Tibial artery (tissue), 4 donors: ENCODE data around the gene ACTN1.

Experiments
- DNase-seq, 2 donors: peaks; one replicate each; pipeline ENCODE4 v3.0.0-alpha.2; 2019
- H3K27ac ChIP-seq, 2 donors: fragments of 200-600 bp; sonication (generic) in 1 of 2; 1 replicate in 1 of 2; 2 replicates in 1 of 2; pipeline ENCODE4 v1.5.1; 2018 to 2019; ENCODE audit warnings: mild to moderate bottlenecking in 1 of 2
- H3K27me3 ChIP-seq, 2 donors: fragments of 200-600 bp; sonication (generic) in 1 of 2; one replicate each; pipeline versions ENCODE4 v1.5.1 to v1.6.0; 2016 to 2019
- H3K36me3 ChIP-seq, 3 donors: fragments of 200-600 bp; sonication (generic) in 2 of 3; one replicate each; pipeline ENCODE4 v1.5.1; 2016 to 2019; ENCODE audit warnings: mild to moderate bottlenecking in 2 of 3
- H3K4me1 ChIP-seq, 4 donors: fragments of 200-600 bp; sonication (generic) in 2 of 4; 1 replicate in 3 of 4; 2 replicates in 1 of 4; pipeline ENCODE4 v1.5.1; 2016 to 2019
- H3K4me3 ChIP-seq, 2 donors: fragments of 200-600 bp; sonication (generic) in 1 of 2; 1 replicate in 1 of 2; 2 replicates in 1 of 2; pipeline ENCODE4 v1.5.1; 2018 to 2019; ENCODE audit warnings: mild to moderate bottlenecking in 2 of 2
- H3K9me3 ChIP-seq, 3 donors: fragments of 200-600 bp; sonication (generic) in 1 of 3; one replicate each; pipeline ENCODE4 v1.5.1; 2016 to 2019
- intact Hi-C: fragments of 100-400 bp; cut with DNase I; formaldehyde crosslinking; loops from one replicate; pipeline ENCODE4 v1.15.0; 2023; ENCODE audit warnings: low total_unique reads
- TF ChIP-seq, protein P1 (sequence below), 2 experiments: fragments of 200-600 bp in 1 of 2; fragments of 450-650 bp in 1 of 2; IDR thresholded peaks; one replicate each; pipeline ENCODE4 v1.5.1; 2017 to 2019; ENCODE audit warnings: antibody characterized with exemption in 2 of 2, mild to moderate bottlenecking in 1 of 2, moderate library complexity in 1 of 2

ACTN1 gene

DNA sequence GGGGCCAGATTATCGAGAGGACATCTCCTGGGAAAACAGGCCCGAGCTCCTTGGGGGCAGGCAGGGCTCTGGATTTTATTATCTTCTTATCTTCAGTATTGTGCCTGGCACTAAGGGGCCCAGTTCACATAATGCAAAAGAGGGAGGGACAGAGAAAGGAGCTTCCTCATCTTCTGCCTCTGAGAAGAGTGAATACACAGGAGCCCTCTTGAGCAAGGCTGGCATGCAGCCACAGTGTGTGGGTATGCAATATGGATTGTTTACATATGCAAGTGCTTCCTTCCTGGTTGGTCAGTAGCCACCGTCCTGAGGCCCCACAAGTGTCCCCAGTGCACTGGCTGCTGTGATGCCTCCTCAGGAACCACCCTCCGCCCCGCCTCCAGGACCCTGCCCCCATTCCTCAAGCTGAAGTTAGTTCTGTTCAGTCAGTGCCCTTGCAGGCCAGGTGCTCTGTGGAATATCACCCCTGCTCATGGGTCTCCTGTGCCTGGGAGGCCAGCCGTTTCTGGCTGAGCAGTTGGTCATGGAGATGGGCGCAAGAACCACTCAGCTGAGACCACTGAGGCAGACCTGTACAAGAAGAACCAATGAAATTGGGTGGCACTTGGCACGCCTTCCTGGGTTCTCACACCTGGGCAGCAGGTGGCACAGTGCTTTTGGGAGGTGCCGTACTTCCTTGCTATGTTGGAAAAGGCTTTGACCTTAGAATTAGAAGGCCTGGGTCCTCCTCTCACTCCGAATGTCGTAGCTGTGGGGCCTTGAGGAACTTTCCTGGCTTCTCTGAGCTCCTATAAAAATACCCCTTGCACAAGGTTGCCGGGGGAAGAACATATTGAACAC, 35.1 kb upstream of the ACTN1 start:
- Histone ChIP-seq H3K4me1 (no peaks in the 10 kb centered on the region), H3K4me3 (no peak overlapping the region), H3K27ac (no peak overlapping the region), H3K27me3 (no peaks in the 10 kb centered on the region), H3K36me3 (no peaks in the 10 kb centered on the region), H3K9me3 (no peaks in the 10 kb centered on the region)
- TF ChIP-seq, protein P1, sequence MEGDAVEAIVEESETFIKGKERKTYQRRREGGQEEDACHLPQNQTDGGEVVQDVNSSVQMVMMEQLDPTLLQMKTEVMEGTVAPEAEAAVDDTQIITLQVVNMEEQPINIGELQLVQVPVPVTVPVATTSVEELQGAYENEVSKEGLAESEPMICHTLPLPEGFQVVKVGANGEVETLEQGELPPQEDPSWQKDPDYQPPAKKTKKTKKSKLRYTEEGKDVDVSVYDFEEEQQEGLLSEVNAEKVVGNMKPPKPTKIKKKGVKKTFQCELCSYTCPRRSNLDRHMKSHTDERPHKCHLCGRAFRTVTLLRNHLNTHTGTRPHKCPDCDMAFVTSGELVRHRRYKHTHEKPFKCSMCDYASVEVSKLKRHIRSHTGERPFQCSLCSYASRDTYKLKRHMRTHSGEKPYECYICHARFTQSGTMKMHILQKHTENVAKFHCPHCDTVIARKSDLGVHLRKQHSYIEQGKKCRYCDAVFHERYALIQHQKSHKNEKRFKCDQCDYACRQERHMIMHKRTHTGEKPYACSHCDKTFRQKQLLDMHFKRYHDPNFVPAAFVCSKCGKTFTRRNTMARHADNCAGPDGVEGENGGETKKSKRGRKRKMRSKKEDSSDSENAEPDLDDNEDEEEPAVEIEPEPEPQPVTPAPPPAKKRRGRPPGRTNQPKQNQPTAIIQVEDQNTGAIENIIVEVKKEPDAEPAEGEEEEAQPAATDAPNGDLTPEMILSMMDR (IDR thresholded peaks at IDR 0.05), result no peak
- intact Hi-C loops, result loop anchor here (10.0 kb wide), 1 partner anchor 1169 kb away; no protein-coding TSS in a partner anchor
- peak in 1 of 2 donors; percentile 44 for DNase-seq

DNA sequence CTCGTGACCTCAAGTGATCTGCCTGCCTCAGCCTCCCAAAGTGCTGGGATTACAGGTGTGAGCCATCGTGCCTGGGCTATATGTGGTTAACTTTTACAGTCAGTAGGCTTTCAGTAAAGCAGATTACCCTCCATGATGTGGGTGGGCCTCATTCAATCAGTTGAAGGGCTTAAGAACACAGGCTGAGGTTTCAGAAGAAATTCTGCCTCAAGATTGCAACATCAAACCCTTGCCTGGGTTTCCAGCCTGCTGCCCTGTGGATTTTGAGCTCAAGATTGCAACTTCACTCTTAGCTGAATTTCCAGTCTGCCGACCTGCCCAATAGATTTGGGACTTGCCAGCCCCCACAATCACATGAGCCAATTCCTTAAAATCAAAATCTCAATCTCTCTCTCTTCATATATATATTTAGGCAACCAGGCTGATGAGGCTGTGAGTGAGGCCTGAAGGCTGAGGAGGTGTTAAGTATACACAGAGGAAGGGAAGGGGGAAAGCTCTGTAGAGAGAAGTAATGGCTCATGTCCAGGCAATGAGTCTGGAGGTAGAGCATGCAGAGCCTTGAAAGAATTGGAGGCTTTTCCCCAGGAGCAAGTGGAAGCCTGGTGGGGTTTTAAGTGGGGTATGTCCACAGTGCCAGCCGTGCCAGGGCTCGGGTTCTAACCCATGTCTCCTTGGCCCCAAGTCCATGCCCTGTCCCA, 33.3 kb upstream of the ACTN1 start:
- no peak for DNase-seq
- Histone ChIP-seq H3K36me3 (no peaks in the 10 kb centered on the region), H3K27ac (no peak overlapping the region), H3K4me1 (peaks cover 0 to 14% (median 7%) of the 10 kb centered on the region in 4 donors), H3K4me3 (no peak overlapping the region), H3K9me3 (no peaks in the 10 kb centered on the region), H3K27me3 (no peaks in the 10 kb centered on the region)
- intact Hi-C loops, result loop anchor here (10.0 kb wide), 1 partner anchor 1168 kb away; no protein-coding TSS in a partner anchor
- TF ChIP-seq, protein P1 (IDR thresholded peaks at IDR 0.05), result no peak

DNA sequence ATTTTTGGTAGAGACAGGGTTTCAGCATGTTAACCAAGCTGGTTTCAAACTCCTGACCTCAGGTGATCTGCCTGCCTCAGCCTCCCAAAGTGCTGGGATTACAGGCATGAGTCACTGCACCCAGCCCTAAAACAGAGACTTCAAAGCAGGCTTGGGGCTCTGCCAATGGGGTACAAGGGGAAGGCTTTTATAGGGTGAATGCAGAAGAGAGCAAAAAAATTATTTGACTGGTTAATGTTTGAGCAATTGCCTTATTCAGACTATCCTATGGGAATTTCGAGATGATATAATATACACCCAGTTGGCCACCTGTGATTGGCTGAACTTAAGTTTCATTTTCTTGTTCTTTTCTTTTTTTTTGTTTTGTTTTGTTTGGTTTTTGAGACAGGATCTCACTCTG, 31.5 kb upstream of the ACTN1 start:
- Histone ChIP-seq H3K4me3 (no peak overlapping the region), H3K27me3 (no peaks in the 10 kb centered on the region), H3K27ac (no peak overlapping the region), H3K4me1 (peaks cover 0 to 23% (median 10%) of the 10 kb centered on the region in 4 donors), H3K9me3 (no peaks in the 10 kb centered on the region), H3K36me3 (no peaks in the 10 kb centered on the region)
- intact Hi-C loops, result loop anchor here (10.0 kb wide), 1 partner anchor 1166 kb away; no protein-coding TSS in a partner anchor
- no peak for DNase-seq
- TF ChIP-seq, protein P1 (IDR thresholded peaks at IDR 0.05), result no peak

DNA sequence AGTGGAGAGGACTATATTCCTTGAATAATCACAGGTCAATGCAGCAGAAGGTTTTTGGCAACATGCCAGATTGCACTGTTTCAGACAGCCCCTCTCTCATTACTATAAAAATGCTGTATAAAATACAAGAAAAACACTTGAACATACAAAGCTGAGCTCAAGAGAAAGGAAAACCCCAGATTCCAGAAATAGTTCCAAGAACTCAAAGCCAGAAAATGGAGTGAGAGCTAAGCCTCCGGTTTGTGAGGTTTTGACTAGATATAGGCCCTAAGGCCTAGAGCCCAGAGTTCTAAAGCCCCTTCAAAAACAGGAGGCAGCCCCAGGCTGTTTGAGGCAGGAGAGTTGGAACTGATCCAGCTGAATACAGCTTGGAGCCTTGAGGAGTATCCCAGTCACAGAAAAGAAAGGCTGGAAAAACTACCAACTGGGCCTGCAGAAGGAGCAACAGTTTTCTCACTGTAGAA, 29.4 kb upstream of the ACTN1 start:
- intact Hi-C loops, result no loop called here
- peak overlapping the region; percentile 64 to 72 for H3K27ac ChIP-seq
- TF ChIP-seq, protein P1 (IDR thresholded peaks at IDR 0.05), result no peak

DNA sequence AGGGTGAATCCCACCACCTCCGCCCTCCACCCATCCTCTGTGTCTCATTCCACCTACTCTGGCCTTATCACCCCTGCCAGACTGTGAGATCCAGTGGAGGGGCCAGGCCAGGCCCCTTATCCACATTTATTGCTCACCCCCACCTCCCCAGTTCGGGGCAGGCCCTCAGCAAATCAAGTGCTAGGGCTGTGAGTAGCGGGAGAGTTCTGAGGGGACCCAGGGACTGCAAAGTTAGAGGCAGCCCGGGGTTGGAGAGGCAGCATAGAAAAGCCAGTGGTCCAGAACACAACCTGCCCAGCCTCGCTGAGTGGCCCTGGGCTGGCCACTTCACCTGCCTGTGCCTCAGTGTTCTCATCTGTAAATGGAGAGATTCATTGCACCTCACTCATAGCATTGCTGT, 27.2 kb upstream of the ACTN1 start:
- Histone ChIP-seq H3K9me3 (no peaks in the 10 kb centered on the region), H3K27me3 (no peaks in the 10 kb centered on the region), H3K27ac (peak overlapping the region; percentile 64 to 72), H3K36me3 (no peaks in the 10 kb centered on the region), H3K4me1 (peaks cover 0 to 37% (median 17%) of the 10 kb centered on the region in 4 donors), H3K4me3 (no peak overlapping the region)
- TF ChIP-seq, protein P1 (IDR thresholded peaks at IDR 0.05), result no peak
- DNase-seq, result no peak
- intact Hi-C loops, result no loop called here

More for the DNA sequence above, 29.4 kb upstream of the ACTN1 start:
- no peaks in the 10 kb centered on the region for H3K36me3 ChIP-seq
- peaks cover 0 to 37% (median 17%) of the 10 kb centered on the region in 4 donors for H3K4me1 ChIP-seq
- no peak for DNase-seq
- no peaks in the 10 kb centered on the region for H3K27me3 ChIP-seq
- no peak overlapping the region for H3K4me3 ChIP-seq
- no peaks in the 10 kb centered on the region for H3K9me3 ChIP-seq
